Heart left ventricle (tissue), 13 donors: ENCODE results near the gene ZFAND3.

Experiments
- CTCF ChIP-seq, 12 donors: fragments of 200-600 bp; sonication (generic) in 4 of 12; IDR thresholded peaks; one replicate each; pipeline versions ENCODE4 v1.5.0 to v1.8.0; 2018 to 2022; ENCODE audit warnings: antibody characterized with exemption in 12 of 12, mild to moderate bottlenecking in 5 of 12
- POLR2A ChIP-seq, 2 donors: fragments of 450-650 bp; IDR thresholded peaks; one replicate each; pipeline ENCODE4 v1.6.1; 2017; ENCODE audit warnings: antibody characterized with exemption in 2 of 2, mild to moderate bottlenecking in 2 of 2, moderate library complexity in 2 of 2
- donor health status: ischemic (EF 13 %, LVEDD 7.1; RV severe dilation, severe dysfunction).
- donor health status: DM: no; HTN: yes; CAD: no.
- donor health status: DM: no; HTN: no; CAD: no.
- donor health status: ischemic (EF 25% LVEDD 6.9; RV normal size, moderate dysfunction).
- donor health status: ischemic (EF 25% LVEDD 5.7; RV mildly dilated, moderate dysfunction).
- donor health status: ischemic (EF 35%, LVEDD 5.7; RV mildly dilated, moderate dysfunction).
- donor health status: nonischemic (EF 11% LVEDD 7.7; RV severe dilation, severe dysfunction).
- donor health status: DM: yes; HTN: yes; CAD: no.
- donor health status: PGD.
- donor health status: ischemic (EF 29% LVEDD 5.4; RV normal size, mild dysfunction).
- donor health status: nonischemic (EF 23%, LVEDD 6.1; RV moderate dilation, normal function).

DNA sequence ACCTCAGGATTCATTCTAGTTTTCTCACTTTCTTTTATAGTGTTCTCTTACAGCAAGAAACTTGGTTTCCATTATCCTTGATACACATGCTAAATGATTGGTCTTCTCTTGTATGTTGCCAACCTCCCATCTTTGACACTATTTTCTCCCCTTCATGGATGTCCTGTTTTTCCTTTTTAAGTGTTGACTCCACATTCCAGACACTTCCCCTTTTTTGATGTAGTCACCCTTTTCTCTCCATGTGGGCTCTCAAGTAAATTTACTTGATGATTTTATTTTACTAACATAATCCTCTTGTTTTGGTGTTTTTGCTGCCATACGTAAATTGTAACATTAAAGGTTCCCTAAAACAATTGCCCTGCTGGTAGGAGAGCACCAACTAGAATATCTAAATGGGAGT is 148.1 kb downstream of the ZFAND3 start:
- TF ChIP-seq POLR2A (IDR thresholded peaks at IDR 0.05) (no peak), CTCF (IDR thresholded peaks at IDR 0.05) (no peak)
